ENCODE results near the gene PIAS4. TPM values are rescaled to one million over a fixed set of nuclear protein-coding genes. Genes with fewer than 3 reads are reported as not detected.

PIAS4 gene
- total and polyA plus RNA-seq, 2 of the 13 experiments (the other 11 are each of a cell fraction or from before 2014, with no cell fraction given): 9.0 to 20.1 TPM

GRCh38 chr19:3970808-3971598 lies 36.5 kb upstream of the PIAS4 start, which contains the start of gene DAPK3 (continued):
- TF ChIP-seq ZNF800 (CRISPR knock-in tag; IDR thresholded peaks at IDR 0.05): no peak
- no peak for TF ChIP-seq FOXK2 (IDR thresholded peaks at IDR 0.05)
- no peak for TF ChIP-seq SNRNP70 (IDR thresholded peaks at IDR 0.05; ENCODE audit: low read depth, low read length)
- TF ChIP-seq TFAP4 (IDR thresholded peaks at IDR 0.05; ENCODE audit: borderline replicate concordance, low read depth): peak; percentile 26; the same call in 1 of the 2 replicates
- peak; percentile 55; the same call in 1 of the 2 replicates for TF ChIP-seq HDAC2 (CRISPR knock-in tag; IDR thresholded peaks at IDR 0.05)
- no peak for TF ChIP-seq ZFP36 (IDR thresholded peaks at IDR 0.05; ENCODE audit: borderline replicate concordance, low read depth, low read length, partially characterized antibody)
- TF ChIP-seq RARG (CRISPR knock-in tag; IDR thresholded peaks at IDR 0.05; ENCODE audit: low read depth): no peak; the same call in 1 of the 2 replicates
- TF ChIP-seq SIX4 (CRISPR knock-in tag; IDR thresholded peaks at IDR 0.05): no peak
- no peak for TF ChIP-seq ZNF496 (CRISPR knock-in tag; IDR thresholded peaks at IDR 0.05; ENCODE audit: insufficient replicate concordance)
- TF ChIP-seq DZIP1 (CRISPR knock-in tag; IDR thresholded peaks at IDR 0.05): no peak
- no peak; the same call in 1 of the 2 replicates for TF ChIP-seq MYPOP (CRISPR knock-in tag; IDR thresholded peaks at IDR 0.05)
- peak; percentile 48 for TF ChIP-seq XRCC5 (optimal IDR thresholded peaks at IDR 0.05; ENCODE audit: low read length)
- TF ChIP-seq ZNF546 (CRISPR knock-in tag; conservative IDR thresholded peaks at IDR 0.05): no peak
- no peak; the same call in 1 of the 2 replicates for TF ChIP-seq ZBTB20 (CRISPR knock-in tag; IDR thresholded peaks at IDR 0.05; ENCODE audit: borderline replicate concordance, low read depth)
- TF ChIP-seq ZNF142 (CRISPR knock-in tag; IDR thresholded peaks at IDR 0.05): peak; percentile 43; the same call in 1 of the 2 replicates
- TF ChIP-seq PHB2 (IDR thresholded peaks at IDR 0.05; ENCODE audit: partially characterized antibody): no peak

All from HepG2 (cell line).